Left ventricle myocardium inferior (tissue), 1 donor: ENCODE data around the gene OR4D9. TPM values are rescaled to one million over a fixed set of nuclear protein-coding genes. Genes with fewer than 3 reads are reported as not detected.
A peak's percentile ranks its signal among the peaks of the same experiment; 100 is the strongest.
"Not testable (repeated sequence)": the region's sequence is repeated elsewhere in the genome, so short reads cannot be mapped to it uniquely, and the experiment has no call there.

ENCODE experiments used
- DNase-seq: peaks from one replicate; pipeline ENCODE4 v3.0.0-alpha.2; 2020
- H3K27ac ChIP-seq: fragments of 200-600 bp; replicated peaks from 2 replicates; pipeline ENCODE4 v1.8.0; 2021
- H3K27me3 ChIP-seq: fragments of 200-600 bp; 2 replicates; pipeline ENCODE4 v1.8.0; 2021; ENCODE audit warnings: low read depth
- H3K36me3 ChIP-seq: fragments of 200-600 bp; 2 replicates; pipeline ENCODE4 v1.8.0; 2021
- H3K4me1 ChIP-seq: fragments of 200-600 bp; 2 replicates; pipeline ENCODE4 v1.8.0; 2021
- H3K4me3 ChIP-seq: fragments of 200-600 bp; 2 replicates; pipeline ENCODE4 v1.8.0; 2021; ENCODE audit warnings: mild to moderate bottlenecking, moderate library complexity
- H3K9me3 ChIP-seq: fragments of 200-600 bp; replicated peaks from 2 replicates; pipeline ENCODE4 v1.8.0; 2021
- CTCF ChIP-seq: fragments of 200-600 bp; IDR thresholded peaks from 2 replicates; pipeline ENCODE4 v1.8.0; 2021; ENCODE audit warnings: antibody characterized with exemption, mild to moderate bottlenecking, borderline replicate concordance
- intact Hi-C: fragments of 100-400 bp; cut with micrococcal nuclease; formaldehyde crosslinking; loops from one replicate; pipeline ENCODE4 v1.11.0; 2022
- total RNA-seq: library from RNA; stranded (reverse); fragmentation: NEBNext Ultra II Directional; extraction: Animal tissue kit (Norgen Biotek cat#: 25700); gene quantifications from one replicate; pipeline ENCODE4 v1.2.1, GENCODE V29; 2021
- donor health status: DM: no; HTN: yes; CAD: no; lungs with severe emphysema.

The OR4D9 gene
- total RNA-seq, 1 donor from 2014 or later: not detected

GRCh38 chr11:59544869-59545178 lies 33.5 kb downstream of the OR4D9 start:
- H3K4me1 ChIP-seq: peaks cover 7% of the 10 kb centered on the region
- intact Hi-C loops: no loop called here
- H3K4me3 ChIP-seq: no peak overlapping the region
- no peaks in the 10 kb centered on the region for H3K27me3 ChIP-seq
- H3K9me3 ChIP-seq: no peaks in the 10 kb centered on the region
- H3K36me3 ChIP-seq: no peaks in the 10 kb centered on the region
- DNase-seq: no peak
- TF ChIP-seq CTCF: no peak
- no peak overlapping the region for H3K27ac ChIP-seq

- no peak for TF ChIP-seq CTCF
- no peaks in the 10 kb centered on the region for H3K36me3 ChIP-seq
- no peak for DNase-seq
- no peak overlapping the region for H3K27ac ChIP-seq
- no peak overlapping the region for H3K4me3 ChIP-seq
- H3K9me3 ChIP-seq: no peaks in the 10 kb centered on the region
- no peaks in the 10 kb centered on the region for H3K27me3 ChIP-seq
- intact Hi-C loops: no loop called here
- peaks cover 13% of the 10 kb centered on the region for H3K4me1 ChIP-seq
Observed at GRCh38 chr11:59545179-59546020, 34.1 kb downstream of the OR4D9 start.

- H3K27me3 ChIP-seq, intact Hi-C loops, H3K36me3 ChIP-seq, H3K9me3 ChIP-seq, H3K4me3 ChIP-seq, DNase-seq: not testable (repeated sequence)
- H3K27ac ChIP-seq: peak overlapping the region; percentile 27
- H3K4me1 ChIP-seq: peaks cover 31% of the 10 kb centered on the region
Observed at GRCh38 chr11:59547605-59548308, 36.4 kb downstream of the OR4D9 start.

GRCh38 chr11:59548309-59548656 lies 36.9 kb downstream of the OR4D9 start:
- Histone ChIP-seq H3K4me1 (peaks cover 31% of the 10 kb centered on the region), H3K9me3 (no peaks in the 10 kb centered on the region), H3K27ac (no peak overlapping the region), H3K27me3 (no peaks in the 10 kb centered on the region), H3K4me3 (no peak overlapping the region), H3K36me3 (no peaks in the 10 kb centered on the region)
- no peak for DNase-seq
- no peak for TF ChIP-seq CTCF
- intact Hi-C loops: no loop called here

GRCh38 chr11:59550368-59550841 lies 39.1 kb downstream of the OR4D9 start:
- Histone ChIP-seq H3K9me3 (no peaks in the 10 kb centered on the region), H3K4me3 (peak overlapping the region; percentile 67), H3K36me3 (no peaks in the 10 kb centered on the region), H3K27me3 (no peaks in the 10 kb centered on the region), H3K27ac (peak overlapping the region; percentile 88), H3K4me1 (peaks cover 31% of the 10 kb centered on the region)
- peak; percentile 58 for TF ChIP-seq CTCF
- DNase-seq: peak; percentile 68
- intact Hi-C loops: no loop called here
